HT1080 (cell line): ENCODE measurements around the gene SLC22A31. TPM values are rescaled to one million over a fixed set of nuclear protein-coding genes. Genes with fewer than 3 reads are reported as not detected.
"Not testable (repeated sequence)": the region's sequence is repeated elsewhere in the genome, so short reads cannot be mapped to it uniquely, and the experiment has no call there.

ENCODE experiments used
- DNase-seq: peaks from one replicate; pipeline ENCODE4 v3.0.0-alpha.2; 2015; ENCODE audit warnings: low read depth
- total RNA-seq: library from RNA; depleted of rRNA; stranded (reverse); fragments of >200 nt; shearing (Covaris generic); gene quantifications from 2 replicates; pipeline ENCODE4 v1.2.3, GENCODE V29; 2014

SLC22A31 gene
- total RNA-seq, 1 experiment from 2014 or later, result not detected

DNA sequence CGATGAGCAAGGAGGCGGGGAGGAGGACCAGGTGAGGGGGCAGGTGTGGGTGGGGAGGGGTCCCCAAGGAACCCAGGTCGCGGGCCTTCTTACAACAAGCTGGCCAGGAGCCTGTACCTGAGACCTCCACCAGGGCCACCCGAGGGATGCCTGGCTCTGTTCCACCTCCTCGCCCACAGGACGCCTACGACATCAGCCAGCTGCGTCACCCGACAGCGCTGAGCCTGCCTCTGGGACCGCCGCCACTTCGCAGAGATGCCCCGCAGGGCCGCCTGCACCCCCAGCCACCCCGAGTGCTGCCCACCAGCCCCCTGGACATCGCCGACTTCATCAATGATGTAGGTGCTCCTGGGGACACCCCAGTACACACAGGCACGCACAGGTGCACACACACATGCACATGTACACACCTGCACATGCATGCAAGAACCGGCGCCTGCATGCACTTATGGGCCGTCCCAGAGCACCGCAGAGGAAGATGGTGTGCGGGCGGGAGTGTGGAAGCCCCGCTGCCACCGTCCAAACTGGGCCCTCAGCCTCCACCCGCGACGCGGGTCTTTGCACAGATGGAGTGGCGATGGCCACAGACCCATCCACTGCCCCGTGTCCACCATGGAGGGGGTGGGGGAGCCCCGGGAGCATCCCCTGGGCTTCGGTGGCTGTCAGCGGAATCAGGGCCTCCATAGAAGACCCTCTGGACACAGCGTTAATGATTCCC lies 6.6 kb downstream of the SLC22A31 start:
- no peak for DNase-seq

DNA sequence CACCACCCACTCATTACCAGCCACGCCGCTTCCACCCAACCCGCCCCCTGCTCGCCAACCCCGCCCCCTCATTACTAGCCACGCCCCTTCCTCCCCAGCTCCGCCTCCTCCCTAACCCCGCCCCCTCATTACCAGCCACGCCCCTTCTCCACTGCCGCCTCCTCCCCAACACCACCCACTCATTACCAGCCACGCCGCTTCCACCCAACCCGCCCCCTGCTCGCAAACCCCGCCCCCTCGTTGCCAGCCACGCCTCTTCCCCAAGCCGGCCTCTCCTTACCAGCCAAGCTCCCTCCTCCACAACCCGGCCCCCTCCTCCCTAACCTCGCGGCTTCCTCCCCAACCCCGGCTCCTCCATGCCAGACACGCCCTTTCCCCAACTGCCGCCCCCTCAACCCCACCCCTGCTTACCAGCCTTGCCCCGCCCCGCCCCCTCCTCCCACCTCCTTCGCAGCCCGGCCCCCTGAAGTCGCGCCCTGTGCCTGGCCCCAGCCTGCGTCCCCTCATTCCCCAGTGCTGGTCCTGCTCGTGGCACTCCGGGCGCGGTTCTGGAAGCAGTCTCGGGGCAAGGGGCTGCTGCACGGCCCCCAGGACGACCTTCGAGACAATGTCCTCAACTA lies 7.3 kb downstream of the SLC22A31 start:
- DNase-seq, result no peak

DNA sequence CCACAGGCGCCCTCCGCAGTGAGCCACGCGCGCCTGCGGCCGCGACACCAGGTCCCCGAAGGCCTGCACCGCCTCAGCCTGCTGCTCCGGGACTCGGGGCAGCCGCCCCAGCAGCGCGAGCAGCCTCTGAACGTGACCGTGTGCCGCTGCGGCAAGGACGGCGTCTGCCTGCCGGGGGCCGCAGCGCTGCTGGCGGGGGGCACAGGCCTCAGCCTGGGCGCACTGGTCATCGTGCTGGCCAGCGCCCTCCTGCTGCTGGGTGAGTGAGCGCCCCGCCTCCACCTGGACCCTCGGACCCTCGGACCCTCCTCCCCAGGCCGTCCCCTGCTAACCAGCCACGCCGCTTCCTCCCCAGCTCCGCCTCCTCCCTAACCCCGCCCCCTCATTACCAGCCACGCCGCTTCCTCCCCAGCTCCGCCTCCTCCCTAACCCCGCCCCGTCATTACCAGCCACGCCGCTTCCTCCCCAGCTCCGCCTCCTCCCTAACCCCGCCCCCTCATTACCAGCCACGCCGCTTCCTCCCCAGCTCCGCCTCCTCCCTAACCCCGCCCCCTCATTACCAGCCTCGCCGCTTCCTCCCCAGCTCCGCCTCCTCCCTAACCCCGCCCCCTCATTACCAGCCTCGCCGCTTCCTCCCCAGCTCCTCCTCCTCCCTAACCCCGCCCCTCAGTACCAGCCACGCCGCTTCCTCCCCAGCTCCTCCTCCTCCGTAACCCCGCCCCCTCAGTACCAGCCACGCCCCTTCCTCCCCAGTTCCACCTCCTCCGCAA lies 8.0 kb downstream of the SLC22A31 start:
- DNase-seq, result peak; percentile 49

DNA sequence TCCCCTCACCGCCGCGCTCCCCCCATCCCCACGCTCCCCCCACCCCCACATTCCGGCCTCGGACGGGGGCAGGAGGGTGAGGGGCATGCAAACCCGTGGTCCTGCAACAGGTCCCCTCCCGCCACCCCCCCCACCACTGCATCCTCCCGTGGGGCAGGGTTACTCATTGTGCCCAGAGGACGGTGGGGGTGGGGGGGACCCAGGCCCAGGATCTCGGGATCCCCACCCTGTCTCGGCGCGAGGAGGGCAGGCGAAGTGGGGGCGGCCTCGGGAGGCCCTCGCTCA lies 8.5 kb downstream of the SLC22A31 start:
- no peak for DNase-seq

DNA sequence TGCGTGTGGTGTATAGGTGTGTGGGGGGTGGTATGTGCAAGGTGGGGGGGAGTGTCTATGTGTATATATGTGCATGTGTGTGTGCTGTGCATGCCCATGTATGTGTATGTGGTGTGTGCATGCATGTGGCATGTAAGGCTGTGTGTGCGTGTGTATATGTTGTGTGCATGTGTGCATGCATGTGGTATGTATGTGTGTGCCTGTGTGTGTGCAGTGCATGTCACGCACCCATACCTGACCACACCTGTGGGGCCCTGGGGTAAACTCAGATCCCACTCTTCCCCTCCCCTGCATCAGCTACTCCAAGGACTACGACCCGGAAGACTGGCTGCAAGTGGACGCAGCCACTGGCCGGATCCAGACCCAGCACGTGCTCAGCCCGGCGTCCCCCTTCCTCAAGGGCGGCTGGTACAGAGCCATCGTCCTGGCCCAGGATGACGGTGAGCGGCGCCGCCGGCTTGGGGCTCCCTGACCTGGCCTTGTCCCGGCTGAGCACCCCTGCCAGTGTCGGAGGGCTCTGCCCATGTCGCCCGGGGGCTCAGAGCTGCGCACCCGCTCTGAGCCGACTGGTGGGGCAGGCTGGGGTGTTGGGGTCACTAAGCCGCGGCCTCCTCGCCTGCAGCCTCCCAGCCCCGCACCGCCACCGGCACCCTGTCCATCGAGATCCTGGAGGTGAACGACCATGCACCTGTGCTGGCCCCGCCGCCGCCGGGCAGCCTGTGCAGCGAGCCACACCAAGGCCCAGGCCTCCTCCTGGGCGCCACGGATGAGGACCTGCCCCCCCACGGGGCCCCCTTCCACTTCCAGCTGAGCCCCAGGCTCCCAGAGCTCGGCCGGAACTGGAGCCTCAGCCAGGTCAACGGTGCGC lies 9.1 kb downstream of the SLC22A31 start:
- no peak for DNase-seq

DNA sequence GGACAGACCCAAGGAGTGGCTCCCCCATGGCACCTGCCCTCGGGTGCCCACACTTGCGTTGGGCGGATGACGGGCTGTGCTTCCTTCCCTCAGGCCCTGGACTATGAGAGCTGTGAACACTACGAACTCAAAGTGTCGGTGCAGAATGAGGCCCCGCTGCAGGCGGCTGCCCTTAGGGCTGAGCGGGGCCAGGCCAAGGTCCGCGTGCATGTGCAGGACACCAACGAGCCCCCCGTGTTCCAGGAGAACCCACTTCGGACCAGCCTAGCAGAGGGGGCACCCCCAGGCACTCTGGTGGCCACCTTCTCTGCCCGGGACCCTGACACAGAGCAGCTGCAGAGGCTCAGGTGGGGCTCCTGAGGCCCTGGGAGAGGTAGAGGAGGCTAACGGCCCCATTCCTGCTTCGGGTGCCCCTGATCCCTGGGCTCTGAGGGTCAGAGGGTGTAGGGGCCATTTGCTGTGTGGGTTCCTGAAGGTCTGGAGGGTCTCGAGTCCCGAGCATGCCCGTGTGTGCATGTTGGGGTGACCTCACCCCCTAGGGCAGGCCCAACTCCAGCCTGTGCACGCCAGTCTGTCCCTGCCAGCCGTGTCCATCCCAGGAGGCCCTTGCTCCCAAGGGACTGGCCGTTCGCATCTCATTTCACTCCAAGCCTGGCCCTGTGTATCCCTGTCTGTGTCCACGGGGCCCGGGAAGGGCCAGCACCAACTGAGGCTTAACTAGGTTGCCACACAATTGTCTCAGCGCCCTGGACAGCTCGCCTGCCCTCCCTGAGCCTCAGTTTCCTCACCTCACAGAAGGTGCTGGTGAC lies 10.0 kb downstream of the SLC22A31 start:
- DNase-seq, result no peak

DNA sequence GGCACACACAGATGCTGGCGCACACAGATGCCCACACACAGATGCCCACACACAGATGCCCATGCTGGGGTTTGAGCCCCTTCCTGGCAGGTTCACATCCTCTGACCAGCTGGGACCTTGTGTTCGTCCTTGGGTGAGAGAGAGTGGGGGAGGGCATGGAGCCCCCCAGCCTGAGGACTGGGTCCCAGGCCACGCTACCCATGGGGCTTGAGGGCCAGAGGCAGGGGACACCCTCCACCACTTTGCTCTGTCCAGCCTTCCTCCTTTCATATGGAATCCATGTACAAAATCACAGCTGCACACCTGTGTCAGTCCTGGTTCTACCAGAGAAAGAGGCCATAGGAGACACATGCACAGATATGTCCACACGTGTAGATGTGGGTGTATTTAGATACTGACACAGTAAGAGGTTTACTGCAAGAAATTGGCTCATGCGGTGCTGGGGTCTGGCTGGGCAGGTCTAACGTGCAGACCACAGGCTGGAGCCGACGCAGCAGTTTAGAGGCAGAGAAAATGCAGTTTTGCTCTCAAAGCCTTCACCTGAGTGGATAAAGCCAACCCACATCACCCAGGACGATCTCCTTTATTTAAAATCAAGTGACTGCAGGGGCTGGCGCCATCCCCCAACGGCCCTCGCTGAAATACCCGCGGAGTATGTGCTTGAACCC lies 10.8 kb downstream of the SLC22A31 start:
- no peak for DNase-seq

DNA sequence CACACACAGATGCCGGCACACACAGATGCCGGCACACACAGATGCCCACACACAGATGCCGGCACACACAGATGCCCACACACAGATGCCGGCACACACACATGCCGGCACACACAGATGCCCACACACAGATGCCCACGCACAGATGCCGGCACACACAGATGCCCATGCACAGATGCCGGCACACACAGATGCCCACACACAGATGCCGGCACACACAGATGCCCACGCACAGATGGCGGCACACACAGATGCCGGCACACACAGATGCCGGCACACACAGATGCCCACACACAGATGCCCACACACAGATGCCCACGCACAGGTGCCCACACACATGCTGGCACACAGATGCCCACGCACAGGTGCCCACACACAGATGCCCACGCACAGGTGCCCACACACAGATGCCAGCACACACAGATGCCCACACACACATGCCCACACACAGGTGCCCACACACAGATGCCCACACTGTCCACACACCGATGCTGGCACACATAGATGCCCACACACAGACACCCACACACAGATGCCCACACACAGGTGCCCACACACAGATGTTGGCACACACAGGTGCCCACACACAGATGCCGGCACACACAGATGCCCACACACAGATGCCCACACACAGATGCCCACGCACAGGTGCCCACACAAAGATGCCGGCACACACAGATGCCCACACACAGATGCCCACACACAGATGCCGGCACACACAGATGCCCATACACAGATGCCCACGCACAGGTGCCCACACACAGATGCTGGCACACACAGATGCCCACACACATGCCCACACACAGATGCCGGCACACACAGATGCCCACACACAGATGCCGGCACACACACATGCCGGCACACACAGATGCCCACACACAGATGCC lies 11.6 kb downstream of the SLC22A31 start:
- DNase-seq, result not testable (repeated sequence)

DNA sequence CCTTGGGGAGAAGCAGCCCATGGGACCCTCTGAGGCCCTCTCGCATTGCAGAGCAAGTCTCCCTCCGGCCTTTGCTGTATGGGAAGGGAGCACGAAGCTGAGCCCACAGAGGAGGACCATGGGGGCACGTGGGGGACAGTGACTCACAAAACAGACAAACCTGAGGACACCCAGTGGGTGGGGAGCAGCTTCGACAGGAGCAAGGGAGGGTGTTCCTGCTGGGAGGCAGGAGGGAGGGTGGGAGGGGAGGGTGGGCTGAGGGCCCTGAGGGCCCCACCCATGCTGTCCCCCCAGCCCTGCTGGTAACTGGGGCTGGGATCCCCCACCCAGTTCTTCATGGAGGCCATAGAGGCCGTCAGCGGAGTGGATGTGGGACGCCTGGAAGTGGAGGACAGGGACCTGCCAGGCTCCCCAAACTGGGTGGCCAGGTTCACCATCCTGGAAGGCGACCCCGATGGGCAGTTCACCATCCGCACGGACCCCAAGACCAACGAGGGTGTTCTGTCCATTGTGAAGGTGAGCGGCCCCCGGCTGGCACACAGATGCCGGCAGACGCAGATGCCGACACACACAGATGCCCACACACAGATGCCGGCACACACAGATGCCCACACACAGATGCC lies 12.5 kb downstream of the SLC22A31 start:
- DNase-seq, result peak; percentile 22

DNA sequence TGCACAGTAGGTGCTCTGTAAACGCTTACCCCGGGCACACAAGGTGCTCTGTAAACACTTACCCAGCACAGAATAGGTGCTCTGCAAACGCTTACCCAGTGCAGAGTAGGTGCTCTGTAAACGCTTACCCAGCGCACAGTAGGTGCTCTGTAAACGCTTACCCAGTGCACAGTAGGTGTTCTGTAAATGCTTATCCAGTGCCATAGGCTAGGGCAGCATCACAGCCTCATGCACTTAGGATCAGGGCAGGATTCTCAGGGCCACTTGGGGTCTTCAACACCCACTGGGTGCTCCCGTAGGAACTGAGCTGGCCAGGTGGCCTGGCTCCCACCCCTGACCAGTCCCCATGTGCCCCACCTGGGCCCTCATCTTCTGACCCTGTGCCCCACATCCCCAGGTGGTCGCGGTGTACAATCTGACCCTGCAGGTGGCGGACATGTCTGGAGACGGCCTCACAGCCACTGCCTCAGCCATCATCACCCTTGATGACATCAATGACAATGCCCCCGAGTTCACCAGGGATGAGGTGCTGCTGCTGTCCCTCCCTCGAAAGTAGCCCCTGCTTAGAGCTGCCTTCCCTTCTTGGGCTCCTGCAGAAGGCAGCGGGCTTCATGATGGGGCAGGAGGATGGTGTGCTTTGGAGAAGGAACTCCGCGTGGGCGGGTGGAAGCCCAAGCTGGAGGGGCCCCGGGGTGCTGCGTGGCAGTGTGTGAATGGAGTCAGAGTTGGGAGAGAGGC lies 13.1 kb downstream of the SLC22A31 start:
- no peak for DNase-seq

DNA sequence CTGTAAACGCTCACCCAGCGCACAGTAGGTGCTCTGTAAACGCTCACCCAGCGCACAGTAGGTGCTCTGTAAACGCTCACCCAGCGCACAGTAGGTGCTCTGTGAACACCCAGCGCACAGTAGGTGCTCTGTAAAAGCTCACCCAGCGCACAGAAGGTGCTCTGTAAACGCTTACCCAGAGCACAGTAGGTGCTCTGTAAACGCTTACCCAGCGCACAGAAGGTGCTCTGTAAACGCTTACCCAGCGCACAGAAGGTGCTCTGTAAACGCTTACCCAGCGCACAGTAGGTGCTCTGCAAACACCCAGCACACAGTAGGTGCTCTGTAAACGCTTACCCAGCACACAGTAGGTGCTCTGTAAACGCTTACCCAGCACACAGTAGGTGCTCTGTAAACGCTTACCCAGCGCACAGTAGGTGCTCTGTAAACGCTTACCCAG lies 13.7 kb downstream of the SLC22A31 start:
- not testable (repeated sequence) for DNase-seq

DNA sequence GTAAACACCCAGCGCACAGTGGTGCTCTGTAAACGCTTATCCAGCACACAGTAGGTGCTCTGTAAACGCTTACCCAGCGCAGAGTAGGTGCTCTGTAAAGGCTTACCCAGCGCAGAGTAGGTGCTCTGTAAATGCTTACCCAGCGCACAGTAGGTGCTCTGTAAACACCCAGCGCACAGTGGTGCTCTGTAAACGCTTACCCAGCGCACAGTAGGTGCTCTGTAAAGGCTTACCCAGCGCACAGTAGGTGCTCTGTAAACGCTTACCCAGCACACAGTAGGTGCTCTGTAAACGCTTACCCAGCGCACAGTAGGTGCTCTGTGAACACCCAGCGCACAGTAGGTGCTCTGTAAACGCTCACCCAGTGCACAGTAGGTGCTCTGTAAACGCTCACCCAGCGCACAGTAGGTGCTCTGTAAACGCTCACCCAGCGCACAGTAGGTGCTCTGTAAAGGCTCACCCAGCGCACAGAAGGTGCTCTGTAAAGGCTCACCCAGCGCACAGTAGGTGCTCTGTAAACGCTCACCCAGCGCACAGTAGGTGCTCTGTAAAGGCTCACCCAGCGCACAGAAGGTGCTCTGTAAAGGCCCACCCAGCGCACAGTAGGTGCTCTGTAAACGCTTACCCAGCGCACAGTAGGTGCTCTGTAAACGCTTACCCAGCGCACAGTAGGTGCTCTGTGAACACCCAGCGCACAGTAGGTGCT lies 14.3 kb downstream of the SLC22A31 start:
- not testable (repeated sequence) for DNase-seq

DNA sequence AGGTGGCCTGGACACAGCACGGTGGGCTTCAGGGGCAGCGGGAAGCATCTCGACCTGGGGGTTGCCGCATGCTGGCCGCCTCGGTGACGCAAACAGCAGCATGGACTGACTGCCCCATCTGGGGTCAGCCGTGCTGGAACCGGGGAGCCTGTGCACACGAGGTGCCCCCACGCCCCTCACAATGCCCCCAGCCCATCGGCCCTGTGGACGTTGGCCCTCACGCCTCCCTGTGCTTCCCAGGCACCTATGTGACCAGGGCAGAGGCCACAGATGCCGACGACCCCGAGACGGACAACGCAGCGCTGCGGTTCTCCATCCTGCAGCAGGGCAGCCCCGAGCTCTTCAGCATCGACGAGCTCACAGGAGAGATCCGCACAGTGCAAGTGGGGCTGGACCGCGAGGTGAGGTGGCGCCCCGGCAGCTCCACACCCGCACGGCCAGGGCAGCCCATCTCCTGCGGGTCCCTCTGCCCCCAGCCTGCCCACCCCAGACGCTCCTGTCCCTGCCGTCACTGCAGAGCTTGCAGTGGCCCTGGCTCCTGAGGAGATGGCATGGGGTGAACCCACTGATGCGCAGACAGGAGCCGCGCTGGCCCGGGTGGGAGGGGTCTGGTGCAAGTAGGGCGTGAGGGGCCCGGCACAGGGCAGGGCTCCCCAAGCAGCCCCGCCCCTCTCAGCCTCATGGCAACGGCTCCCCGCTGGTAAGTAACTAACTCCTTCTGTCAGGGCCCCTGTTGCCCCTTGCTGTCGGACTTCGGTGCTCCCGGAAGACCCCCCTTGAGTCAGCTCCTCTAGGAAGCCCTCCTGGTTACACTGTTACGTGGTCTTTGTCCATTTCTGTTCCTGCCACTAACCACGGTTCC lies 15.2 kb downstream of the SLC22A31 start:
- no peak for DNase-seq

DNA sequence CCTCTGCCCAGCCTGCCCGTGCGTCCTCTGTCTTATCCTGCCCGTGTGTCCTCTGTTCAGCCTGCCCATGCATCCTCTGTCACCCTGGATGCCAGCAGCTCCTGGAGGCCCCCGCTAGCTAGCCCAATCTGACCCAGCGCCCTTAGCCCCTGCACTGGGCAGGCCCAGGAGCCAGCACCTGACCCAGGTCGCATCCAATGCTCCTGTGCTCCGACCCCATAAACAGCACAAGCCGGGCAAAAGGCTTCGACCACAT lies 15.7 kb downstream of the SLC22A31 start:
- no peak for DNase-seq

DNA sequence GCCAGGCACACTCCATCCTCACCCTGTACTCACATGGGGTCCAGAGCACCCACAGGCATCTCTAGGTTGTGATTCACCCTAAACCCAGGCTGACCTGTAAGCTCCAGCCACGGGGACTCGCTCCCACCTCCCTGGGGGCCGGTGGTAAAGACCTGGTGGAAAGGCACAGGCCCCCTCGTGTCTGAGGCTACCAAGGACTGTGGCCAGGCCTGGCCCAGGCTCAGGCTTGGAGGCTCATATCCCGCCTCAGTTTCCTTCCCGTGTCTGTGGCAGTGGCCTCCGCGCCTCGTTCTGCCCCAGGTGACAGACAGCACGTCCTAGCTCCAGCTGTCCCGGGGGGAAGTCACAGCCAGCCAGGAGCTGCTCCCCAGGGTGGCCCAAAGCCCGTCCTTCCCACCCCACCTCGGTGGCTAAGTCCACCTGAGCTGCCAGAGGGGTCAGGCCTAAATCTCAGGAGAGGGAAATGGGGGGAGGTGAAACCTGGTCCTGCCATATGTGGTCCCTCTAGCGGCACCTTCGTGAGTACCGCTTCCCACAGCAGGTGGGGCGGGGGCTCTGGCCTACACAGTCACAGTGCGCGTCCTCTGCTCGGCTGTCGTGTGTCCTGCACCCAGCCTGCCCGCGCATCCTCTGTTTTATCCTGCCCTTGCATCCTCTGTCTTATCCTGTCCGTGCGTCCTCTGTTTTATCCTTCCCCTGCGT lies 16.2 kb downstream of the SLC22A31 start:
- no peak for DNase-seq

DNA sequence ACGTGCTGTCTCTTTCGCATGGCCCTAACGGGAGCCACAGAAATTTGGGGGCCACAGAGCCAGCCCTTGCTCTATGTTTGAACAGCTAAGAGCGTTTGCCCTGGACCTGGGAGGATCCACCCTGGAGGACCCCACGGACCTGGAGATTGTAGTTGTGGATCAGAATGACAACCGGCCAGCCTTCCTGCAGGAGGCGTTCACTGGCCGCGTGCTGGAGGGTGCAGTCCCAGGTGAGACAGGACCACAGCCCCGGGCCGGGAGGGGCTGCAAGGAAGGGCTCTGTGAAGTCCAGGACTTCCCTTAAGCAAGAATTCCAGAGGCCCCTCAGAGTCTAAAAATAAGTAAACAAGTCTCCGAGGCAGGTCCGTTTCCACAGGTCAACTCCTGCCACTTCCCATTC lies 16.9 kb downstream of the SLC22A31 start:
- no peak for DNase-seq
